DND-41 (cell line): ENCODE measurements around the gene CELA2B.
"Not testable (repeated sequence)": the region's sequence is repeated elsewhere in the genome, so short reads cannot be mapped to it uniquely, and the experiment has no call there.

Experiments
- ATAC-seq: fragments of 200-7000 bp; cut with Tn5 transposase; 3 replicates; pipeline ENCODE4 v1.9.1; 2021; ENCODE audit warnings: low read depth; ENCODE audit not compliant: insufficient read depth
- DNase-seq: peaks from one replicate; pipeline ENCODE4 v3.0.0-alpha.2; 2020
- H2AFZ ChIP-seq: 2 replicates; pipeline ENCODE4 v1.6.0; 2012; ENCODE audit warnings: low read depth, low read length
- H3K27ac ChIP-seq: 2 replicates; pipeline ENCODE4 v1.5.1; 2012; ENCODE audit warnings: low read length, inconsistent platforms
- H3K27me3 ChIP-seq: fragments of 200-600 bp; sonication (generic); 2 replicates; pipeline ENCODE4 v1.6.0; 2012; ENCODE audit warnings: low read length, mild to moderate bottlenecking, inconsistent platforms; ENCODE audit not compliant: insufficient read depth, poor library complexity
- H3K36me3 ChIP-seq: 2 replicates; pipeline ENCODE4 v1.5.1; 2012; ENCODE audit warnings: low read length, inconsistent platforms; ENCODE audit not compliant: insufficient read depth
- H3K4me1 ChIP-seq: 2 replicates; pipeline ENCODE4 v1.5.1; 2012; ENCODE audit warnings: mild to moderate bottlenecking, low read length; ENCODE audit not compliant: insufficient read depth
- H3K4me2 ChIP-seq: 2 replicates; pipeline ENCODE4 v1.6.0; 2012; ENCODE audit warnings: mild to moderate bottlenecking, moderate library complexity, low read length, inconsistent platforms; ENCODE audit not compliant: insufficient read depth
- H3K4me3 ChIP-seq, 2 experiments: fragments of 200-600 bp in 1 of 2; shearing (Covaris generic) in 1 of 2; 2 replicates each; pipeline ENCODE4 v1.5.1; 2012 to 2016; ENCODE audit warnings: inconsistent platforms in 2 of 2, low read length in 2 of 2, mild to moderate bottlenecking in 2 of 2, low read depth in 1 of 2, moderate library complexity in 1 of 2
- H3K79me2 ChIP-seq: 2 replicates; pipeline ENCODE4 v1.6.0; 2012; ENCODE audit warnings: low read length, inconsistent platforms; ENCODE audit not compliant: insufficient read depth
- H3K9ac ChIP-seq: 2 replicates; pipeline ENCODE4 v1.6.0; 2012; ENCODE audit warnings: low read depth, mild to moderate bottlenecking, inconsistent platforms, low read length, moderate library complexity
- H3K9me3 ChIP-seq: 2 replicates; pipeline ENCODE4 v1.5.1; 2012; ENCODE audit warnings: low read length, moderate library complexity, mild to moderate bottlenecking, inconsistent platforms; ENCODE audit not compliant: insufficient read depth, severe bottlenecking
- H4K20me1 ChIP-seq: 2 replicates; pipeline ENCODE4 v1.6.0; 2012; ENCODE audit warnings: low read length; ENCODE audit not compliant: insufficient read depth
- EZH2 ChIP-seq: IDR thresholded peaks from 3 replicates; pipeline ENCODE4 v1.6.1; 2012; ENCODE audit warnings: borderline replicate concordance, low read depth, mild to moderate bottlenecking, moderate library complexity, low read length, inconsistent platforms; ENCODE audit not compliant: severe bottlenecking
- TF ChIP-seq, protein P1 (sequence below): IDR thresholded peaks from 2 replicates; pipeline ENCODE4 v1.5.1; 2012; ENCODE audit warnings: borderline replicate concordance, low read length, moderate library complexity, mild to moderate bottlenecking; ENCODE audit not compliant: poor library complexity, severe bottlenecking; ENCODE audit errors: extremely low read depth

Gene CELA2B

GRCh38 chr1:15475752-15476314 is at the start of gene CELA2B:
CELA2B (plus strand) TSS chr1:15476104; CDS start chr1:15476126, 22 bp downstream.
- H4K20me1 ChIP-seq: no peaks in the 10 kb centered on the region
- TF ChIP-seq, protein P1, sequence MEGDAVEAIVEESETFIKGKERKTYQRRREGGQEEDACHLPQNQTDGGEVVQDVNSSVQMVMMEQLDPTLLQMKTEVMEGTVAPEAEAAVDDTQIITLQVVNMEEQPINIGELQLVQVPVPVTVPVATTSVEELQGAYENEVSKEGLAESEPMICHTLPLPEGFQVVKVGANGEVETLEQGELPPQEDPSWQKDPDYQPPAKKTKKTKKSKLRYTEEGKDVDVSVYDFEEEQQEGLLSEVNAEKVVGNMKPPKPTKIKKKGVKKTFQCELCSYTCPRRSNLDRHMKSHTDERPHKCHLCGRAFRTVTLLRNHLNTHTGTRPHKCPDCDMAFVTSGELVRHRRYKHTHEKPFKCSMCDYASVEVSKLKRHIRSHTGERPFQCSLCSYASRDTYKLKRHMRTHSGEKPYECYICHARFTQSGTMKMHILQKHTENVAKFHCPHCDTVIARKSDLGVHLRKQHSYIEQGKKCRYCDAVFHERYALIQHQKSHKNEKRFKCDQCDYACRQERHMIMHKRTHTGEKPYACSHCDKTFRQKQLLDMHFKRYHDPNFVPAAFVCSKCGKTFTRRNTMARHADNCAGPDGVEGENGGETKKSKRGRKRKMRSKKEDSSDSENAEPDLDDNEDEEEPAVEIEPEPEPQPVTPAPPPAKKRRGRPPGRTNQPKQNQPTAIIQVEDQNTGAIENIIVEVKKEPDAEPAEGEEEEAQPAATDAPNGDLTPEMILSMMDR: no peak
- TF ChIP-seq EZH2: no peak
- H3K4me1 ChIP-seq: no peaks in the 10 kb centered on the region
- H3K4me2 ChIP-seq: no peak within 1 kb of the TSS
- no peak within 1 kb of the TSS for H2AFZ ChIP-seq
- DNase-seq (no peak), ATAC-seq (no peak)
- no peaks in the 10 kb centered on the region for H3K79me2 ChIP-seq
- no peak within 1 kb of the TSS for H3K27ac ChIP-seq
- no peak within 1 kb of the TSS for H3K4me3 ChIP-seq
- no peaks in the 10 kb centered on the region for H3K9me3 ChIP-seq
- H3K27me3 ChIP-seq: no peaks in the 10 kb centered on the region
- H3K9ac ChIP-seq: no peak within 1 kb of the TSS
- H3K36me3 ChIP-seq: no peaks in the 10 kb centered on the region

- Histone ChIP-seq H3K27ac (no peak overlapping the region), H3K27me3 (no peaks in the 10 kb centered on the region), H3K9ac (no peak overlapping the region), H3K4me1 (no peaks in the 10 kb centered on the region), H2AFZ (no peak overlapping the region), H3K4me3 (no peak overlapping the region), H3K79me2 (no peaks in the 10 kb centered on the region), H3K4me2 (no peak overlapping the region), H3K9me3 (no peaks in the 10 kb centered on the region), H4K20me1 (peaks cover 37% of the 10 kb centered on the region), H3K36me3 (peaks cover 22% of the 10 kb centered on the region)
- ATAC-seq: no peak
- DNase-seq: no peak
- TF ChIP-seq, protein P1: no peak
- no peak for TF ChIP-seq EZH2
Observed at GRCh38 chr1:15426492-15427279, 49.2 kb upstream of the CELA2B start.

- no peak overlapping the region for H3K9ac ChIP-seq
- H2AFZ ChIP-seq: no peak overlapping the region
- no peaks in the 10 kb centered on the region for H3K4me1 ChIP-seq
- no peak overlapping the region for H3K27ac ChIP-seq
- ATAC-seq: no peak
- TF ChIP-seq, protein P1: no peak
- no peak for TF ChIP-seq EZH2
- no peaks in the 10 kb centered on the region for H3K9me3 ChIP-seq
- H3K4me3 ChIP-seq: no peak overlapping the region
- H3K79me2 ChIP-seq: no peaks in the 10 kb centered on the region
- H4K20me1 ChIP-seq: peaks cover 36% of the 10 kb centered on the region
- DNase-seq: no peak
- peaks cover 22% of the 10 kb centered on the region for H3K36me3 ChIP-seq
- H3K4me2 ChIP-seq: no peak overlapping the region
- H3K27me3 ChIP-seq: no peaks in the 10 kb centered on the region
Observed at GRCh38 chr1:15427280-15427666, 48.6 kb upstream of the CELA2B start.

- H3K27ac ChIP-seq, H3K9me3 ChIP-seq, H3K4me1 ChIP-seq, DNase-seq, H3K4me2 ChIP-seq, ATAC-seq, H3K27me3 ChIP-seq, H3K9ac ChIP-seq, H3K79me2 ChIP-seq, H3K4me3 ChIP-seq, H2AFZ ChIP-seq: not testable (repeated sequence)
- H3K36me3 ChIP-seq: peaks cover 22% of the 10 kb centered on the region
- peaks cover 31% of the 10 kb centered on the region for H4K20me1 ChIP-seq
Observed at GRCh38 chr1:15428252-15428651, 47.7 kb upstream of the CELA2B start.
